ENCODE measurements around the gene XXYLT1. TPM values are rescaled to one million over a fixed set of nuclear protein-coding genes. Genes with fewer than 3 reads are reported as not detected.

Gene XXYLT1
- total and polyA plus RNA-seq, 10 of the 15 experiments (the other 5 are each of a cell fraction or from before 2014, with no cell fraction given), result 1.2 to 14.2 (median 9.3) TPM

GRCh38 chr3:195113048-195113447, 157.9 kb downstream of the XXYLT1 start:
- no peak overlapping the region for H3K4me2 ChIP-seq (ENCODE audit: control insufficient read depth, insufficient read depth)
- BruUV-seq (replicated peaks), result no TSS peak
- ChIA-PET SMC1A (ENCODE audit: uncharacterized antibody, unreplicated experiment) (interaction anchor here (1.2 kb wide), 1 partner anchor 59 kb away, joined by 4 read pairs; no protein-coding TSS in a partner anchor), RAD21 (ENCODE audit: unreplicated experiment) (no interaction called here), POLR2A (interaction anchor here (1.2 kb wide), 1 partner anchor 12 kb away, joined by 3 read pairs; no protein-coding TSS in a partner anchor), CTCF (interaction anchor here (3.1 kb wide), 1 partner anchor 430 kb away, joined by 10 read pairs; no protein-coding TSS in a partner anchor)
- no peak overlapping the region for H3K27ac ChIP-seq (ENCODE audit: control insufficient read depth, insufficient read depth)
- ATAC-seq (no peak), FAIRE-seq (no peak), DNase-seq (ENCODE audit: low read depth, low spot score) (no peak)
- in situ Hi-C loops (cut with MboI) (no loop called here), intact Hi-C loops (cut with micrococcal nuclease; ENCODE audit: unreplicated experiment) (no loop called here)
- TF ChIP-seq POLR2AphosphoS5 (IDR thresholded peaks at IDR 0.05; ENCODE audit: low read length) (no peak), NR2F1 (conservative IDR thresholded peaks at IDR 0.05) (no peak), MEF2B (IDR thresholded peaks at IDR 0.05; ENCODE audit: partially characterized antibody, poor library complexity, severe bottlenecking) (no peak), NFYB (IDR thresholded peaks at IDR 0.05; ENCODE audit: insufficient read depth, low read depth, low read length) (no peak), SMC3 (IDR thresholded peaks at IDR 0.05; ENCODE audit: borderline replicate concordance, low read length) (no peak), SMAD1 (IDR thresholded peaks at IDR 0.05; ENCODE audit: low read depth, partially characterized antibody) (no peak), CBX3 (IDR thresholded peaks at IDR 0.05; ENCODE audit: borderline replicate concordance, low read depth) (no peak), CEBPZ (IDR thresholded peaks at IDR 0.05; ENCODE audit: low read depth, low read length) (no peak), NFXL1 (IDR thresholded peaks at IDR 0.05; ENCODE audit: borderline replicate concordance) (no peak), ZNF274 (IDR thresholded peaks at IDR 0.05; ENCODE audit: insufficient read depth, insufficient read length) (no peak), HDAC6 (IDR thresholded peaks at IDR 0.05; ENCODE audit: unreplicated experiment) (no peak), ASH2L (IDR thresholded peaks at IDR 0.05; ENCODE audit: borderline replicate concordance, low read depth) (no peak), RBBP5 (conservative IDR thresholded peaks at IDR 0.05) (no peak), USF1 (IDR thresholded peaks at IDR 0.05; ENCODE audit: borderline replicate concordance, extremely low read length, insufficient read depth, low read depth, low read length) (no peak)
- no peaks in the 10 kb centered on the region for H3K79me2 ChIP-seq (ENCODE audit: control insufficient read depth, insufficient read depth, low read length)
- no peak overlapping the region for H3K4me3 ChIP-seq
- no peaks in the 10 kb centered on the region for H3K27me3 ChIP-seq (replicated peaks in 1 of 2; ENCODE audit: control insufficient read depth in 2 of 2, insufficient read depth in 2 of 2, low read length in 1 of 2)
- no peak overlapping the region for H2AFZ ChIP-seq (ENCODE audit: control insufficient read depth, low read depth, low read length)
- H3K9ac ChIP-seq (ENCODE audit: control insufficient read depth, insufficient read depth, low read length), result no peak overlapping the region
- H3K36me3 ChIP-seq (ENCODE audit: control insufficient read depth in 2 of 2, insufficient read depth in 2 of 2, low read length in 1 of 2), result peaks cover 0 to 2% of the 10 kb centered on the region in 2 experiments; a peak in 1 of 4 replicates
- H4K20me1 ChIP-seq (ENCODE audit: control insufficient read depth, insufficient read depth), result no peaks in the 10 kb centered on the region
- WGBS (ENCODE audit: insufficient coverage, insufficient replicate concordance, low lambda C conversion rate, missing lambda C conversion rate), result 84% methylated on average over 14 of the region's 14 CpGs
- no peaks in the 10 kb centered on the region for H3K9me3 ChIP-seq (replicated peaks; ENCODE audit: control insufficient read depth, insufficient read depth, low read length)
- no peaks in the 10 kb centered on the region for H3K4me1 ChIP-seq (ENCODE audit: control insufficient read depth, insufficient read depth, low read length)
